ENCODE data around the gene ZBTB20.

- TF ChIP-seq POLR2AphosphoS5 (IDR thresholded peaks at IDR 0.05) (no peak), POLR2A (IDR thresholded peaks at IDR 0.05) (no peak)
Measured at GRCh38 chr3:114880078-114880477, 267.0 kb downstream of the ZBTB20 start.

All from spleen (tissue), 3 donors.